GM21529 (cell line): ENCODE results near the gene BLMH.
"Not testable (repeated sequence)": the region's sequence is repeated elsewhere in the genome, so short reads cannot be mapped to it uniquely, and the experiment has no call there.

ENCODE experiments used
- ATAC-seq: cut with Tn5 transposase; IDR thresholded peaks from one replicate; pipeline ENCODE4 v1.9.1; 2021; ENCODE audit not compliant: unreplicated experiment

Gene BLMH

GRCh38 chr17:30232015-30232823 is 59.5 kb downstream of the BLMH start:
- no peak for ATAC-seq

GRCh38 chr17:30230596-30231125 is 61.1 kb downstream of the BLMH start:
- no peak for ATAC-seq

- ATAC-seq, result not testable (repeated sequence)
These were observed 61.7 kb downstream of the BLMH start for GRCh38 chr17:30230009-30230408.

GRCh38 chr17:30229012-30229411 is 62.7 kb downstream of the BLMH start:
- no peak for ATAC-seq

- no peak for ATAC-seq
These were observed 63.7 kb downstream of the BLMH start for GRCh38 chr17:30228011-30228410.

GRCh38 chr17:30226878-30227277 is 64.9 kb downstream of the BLMH start:
- no peak for ATAC-seq

GRCh38 chr17:30225919-30226553 is 65.7 kb downstream of the BLMH start:
- no peak for ATAC-seq

- ATAC-seq, result no peak
These were observed 66.6 kb downstream of the BLMH start for GRCh38 chr17:30225112-30225511.

GRCh38 chr17:30224419-30224960 is 67.3 kb downstream of the BLMH start:
- no peak for ATAC-seq

- no peak for ATAC-seq
These were observed 69.0 kb downstream of the BLMH start for GRCh38 chr17:30222721-30223175.

GRCh38 chr17:30222251-30222650 is 69.5 kb downstream of the BLMH start:
- ATAC-seq, result no peak

- ATAC-seq, result no peak
These were observed 70.4 kb downstream of the BLMH start for GRCh38 chr17:30221346-30221745.

GRCh38 chr17:30220414-30220813 is 71.3 kb downstream of the BLMH start:
- ATAC-seq, result no peak

- ATAC-seq, result no peak
These were observed 71.9 kb downstream of the BLMH start for GRCh38 chr17:30219833-30220232.

- ATAC-seq, result no peak
These were observed 72.4 kb downstream of the BLMH start for GRCh38 chr17:30219315-30219714.

- no peak for ATAC-seq
These were observed 72.9 kb downstream of the BLMH start for GRCh38 chr17:30218799-30219198.

- ATAC-seq, result no peak
These were observed 73.9 kb downstream of the BLMH start for GRCh38 chr17:30217746-30218245.

- no peak for ATAC-seq
These were observed 74.7 kb downstream of the BLMH start for GRCh38 chr17:30217054-30217453.

- peak; percentile 81 for ATAC-seq
These were observed 79.0 kb downstream of the BLMH start for GRCh38 chr17:30212750-30213149.

- no peak for ATAC-seq
These were observed 80.4 kb downstream of the BLMH start for GRCh38 chr17:30211371-30211770.

- no peak for ATAC-seq
These were observed 80.8 kb downstream of the BLMH start for GRCh38 chr17:30210901-30211300.

- no peak for ATAC-seq
These were observed 81.4 kb downstream of the BLMH start for GRCh38 chr17:30210366-30210765.
